SH-SY5Y (cell line): ENCODE results near the gene SMIM24.

ENCODE experiments used
- GATA2 ChIP-seq: IDR thresholded peaks from 2 replicates; pipeline ENCODE4 v1.6.1; 2011; ENCODE audit warnings: mild to moderate bottlenecking, low read depth, low read length
- GATA3 ChIP-seq: IDR thresholded peaks from 2 replicates; pipeline ENCODE4 v1.6.1; 2011; ENCODE audit warnings: low read depth, mild to moderate bottlenecking, low read length, moderate library complexity

- TF ChIP-seq GATA3 = no peak
- TF ChIP-seq GATA2 = no peak
Measured at GRCh38 chr19:3523361-3524077, 43.2 kb upstream of the SMIM24 start.
